HCT116 (cell line): ENCODE measurements around the gene NCAPG2. TPM values are rescaled to one million over a fixed set of nuclear protein-coding genes. Genes with fewer than 3 reads are reported as not detected.

Source experiments
- ATAC-seq: fragments of 200-7000 bp; cut with Tn5 transposase; 2 replicates; pipeline ENCODE4 v1.9.1; 2020; ENCODE audit warnings: mild to moderate bottlenecking, moderate library complexity
- BruUV-seq: library from RNA; stranded (reverse); fragments of 400-500 nt; replicated peaks from 2 replicates; lab custom pipeline; 2021; lab: Mats Ljungman, UMichigan
- CTCF ChIA-PET: fragments of 300-600 bp; sonication (Branson Sonifier 250); formaldehyde crosslinking; loops from one replicate; lab custom pipeline; 2021; ENCODE audit warnings: antibody characterized with exemption; lab: Charles Lee
- POLR2A ChIA-PET: fragments of 300-600, 350-600 bp; sonication (Branson Sonifier 250); formaldehyde crosslinking; loops from one replicate; lab custom pipeline; 2021; ENCODE audit warnings: antibody characterized with exemption; lab: Charles Lee
- RAD21 ChIA-PET, 2 experiments: fragments of 300-600 bp; sonication (Branson Sonifier 250); formaldehyde crosslinking; loops; one replicate each; lab custom pipeline; 2023; ENCODE audit warnings: low total read pairs in 2 of 2; ENCODE audit not compliant: uncharacterized antibody in 2 of 2, unreplicated experiment in 2 of 2, low non-redundant PET in 1 of 2; lab: Charles Lee
- DNase-seq: peaks from one replicate; pipeline ENCODE4 v3.0.0-alpha.2; 2010; ENCODE audit warnings: low read depth, low spot score
- H2AFZ ChIP-seq: fragments of 200-600 bp; shearing (Covaris generic), sonication (generic); 2 replicates; pipeline ENCODE4 v1.6.1; 2017; ENCODE audit warnings: low read depth, mixed run types, mixed read lengths, antibody characterized with exemption, low read length; ENCODE audit not compliant: poor library complexity, severe bottlenecking
- H3K27ac ChIP-seq: 2 replicates; pipeline ENCODE4 v1.5.1; 2012; ENCODE audit warnings: low read depth, low read length
- H3K27me3 ChIP-seq: fragments of 200-600 bp; sonication (generic); 2 replicates; pipeline ENCODE4 v1.6.1; 2016; ENCODE audit warnings: mixed run types, low read length, mixed read lengths; ENCODE audit not compliant: insufficient read depth
- H3K36me3 ChIP-seq, 2 experiments: fragments of 200-500 bp in 1 of 2; fragments of 200-600 bp in 1 of 2; sonication (Bioruptor generic) in 1 of 2; sonication (generic) in 1 of 2; 2 replicates each; pipeline versions ENCODE4 v1.5.1 to v1.6.1; 2014 to 2016; ENCODE audit warnings: low read length in 2 of 2, inconsistent platforms in 1 of 2, mixed read lengths in 1 of 2, mixed run types in 1 of 2; ENCODE audit not compliant: insufficient read depth in 2 of 2, control insufficient read depth in 1 of 2
- H3K4me1 ChIP-seq, 2 experiments: fragments of 200-600 bp in 1 of 2; sonication (generic) in 1 of 2; 2 replicates each; pipeline versions ENCODE4 v1.5.1 to v1.6.1; 2012 to 2017; ENCODE audit warnings: low read length in 2 of 2, inconsistent platforms in 1 of 2, mild to moderate bottlenecking in 1 of 2, mixed read lengths in 1 of 2, mixed run types in 1 of 2, moderate library complexity in 1 of 2; ENCODE audit not compliant: insufficient read depth in 2 of 2, control insufficient read depth in 1 of 2
- H3K4me2 ChIP-seq: fragments of 200-600 bp; sonication (generic); 2 replicates; pipeline ENCODE4 v1.6.1; 2017; ENCODE audit warnings: mixed run types, low read length, mixed read lengths
- H3K4me3 ChIP-seq, 2 experiments: fragments of 200-600 bp in 1 of 2; sonication (generic) in 1 of 2; replicated peaks in 1 of 2; 2 replicates each; pipeline ENCODE4 v1.5.1; 2011 to 2016; ENCODE audit warnings: low read length in 2 of 2, control low read depth in 1 of 2, low read depth in 1 of 2, mild to moderate bottlenecking in 1 of 2, mixed read lengths in 1 of 2, mixed run types in 1 of 2
- H3K79me2 ChIP-seq: fragments of 200-600 bp; sonication (generic); 2 replicates; pipeline ENCODE4 v1.6.1; 2017; ENCODE audit warnings: mild to moderate bottlenecking, mixed run types, low read length, moderate library complexity, mixed read lengths; ENCODE audit not compliant: insufficient read depth
- H3K9ac ChIP-seq: fragments of 200-600 bp; sonication (generic); 2 replicates; pipeline ENCODE4 v1.6.1; 2016; ENCODE audit warnings: low read length, mixed read lengths
- H3K9me2 ChIP-seq: fragments of 200-600 bp; sonication (generic), shearing (Covaris generic); 2 replicates; pipeline ENCODE4 v1.6.1; 2017; ENCODE audit warnings: mixed run types, mild to moderate bottlenecking, moderate library complexity; ENCODE audit not compliant: insufficient read depth
- H3K9me3 ChIP-seq, 2 experiments: fragments of 200-500 bp in 1 of 2; fragments of 200-600 bp in 1 of 2; sonication (Bioruptor generic) in 1 of 2; sonication (generic) in 1 of 2; 2 replicates each; pipeline ENCODE4 v1.6.1; 2014 to 2017; ENCODE audit warnings: low read length in 2 of 2, mixed read lengths in 2 of 2, inconsistent platforms in 1 of 2, low read depth in 1 of 2, mild to moderate bottlenecking in 1 of 2, mixed run types in 1 of 2, moderate library complexity in 1 of 2; ENCODE audit not compliant: control insufficient read depth in 1 of 2, insufficient read depth in 1 of 2
- H4K20me1 ChIP-seq: fragments of 200-600 bp; sonication (generic), shearing (Covaris generic); 2 replicates; pipeline ENCODE4 v1.6.1; 2017; ENCODE audit warnings: mixed run types, mild to moderate bottlenecking, moderate library complexity; ENCODE audit not compliant: insufficient read depth
- ATF3 ChIP-seq: IDR thresholded peaks from 2 replicates; pipeline ENCODE4 v1.6.1; 2012
- EZH2 ChIP-seq: fragments of 200-600 bp; sonication (generic); IDR thresholded peaks from 2 replicates; pipeline ENCODE4 v1.6.1; 2017; ENCODE audit warnings: antibody characterized with exemption, mixed run types
- JUND ChIP-seq: IDR thresholded peaks from 2 replicates; pipeline ENCODE4 v1.6.1; 2012
- MAX ChIP-seq: IDR thresholded peaks from 2 replicates; pipeline ENCODE4 v1.6.1; 2012
- POLR2A ChIP-seq: IDR thresholded peaks from 2 replicates; pipeline ENCODE4 v1.7.0; 2011; ENCODE audit warnings: borderline replicate concordance; ENCODE audit not compliant: insufficient read depth, insufficient read length; ENCODE audit errors: extremely low read depth
- RAD21 ChIP-seq: IDR thresholded peaks from 2 replicates; pipeline ENCODE4 v1.6.1; 2012; ENCODE audit warnings: low read depth, mild to moderate bottlenecking
- REST ChIP-seq: IDR thresholded peaks from 2 replicates; pipeline ENCODE4 v1.6.1; 2012; ENCODE audit warnings: low read depth
- SRF ChIP-seq: IDR thresholded peaks from 2 replicates; pipeline ENCODE4 v1.6.1; 2012; ENCODE audit warnings: low read depth
- TCF7L2 ChIP-seq: IDR thresholded peaks from 2 replicates; pipeline ENCODE4 v1.7.0; 2011; ENCODE audit warnings: borderline replicate concordance, inconsistent platforms; ENCODE audit not compliant: insufficient read depth, insufficient read length; ENCODE audit errors: extremely low read depth
- YY1 ChIP-seq: IDR thresholded peaks from 2 replicates; pipeline ENCODE4 v1.6.1; 2011; ENCODE audit warnings: low read length, low read depth, moderate library complexity, mild to moderate bottlenecking; ENCODE audit not compliant: insufficient replicate concordance; ENCODE audit errors: extremely low read depth
- ZBTB33 ChIP-seq: IDR thresholded peaks from 2 replicates; pipeline ENCODE4 v1.6.1; 2011; ENCODE audit warnings: mild to moderate bottlenecking, low read length, moderate library complexity; ENCODE audit not compliant: insufficient replicate concordance; ENCODE audit errors: extremely low read depth
- ZFX ChIP-seq: fragments of 450-650 bp; IDR thresholded peaks from 2 replicates; pipeline ENCODE4 v1.6.1; 2017
- ZNF274 ChIP-seq: fragments of 200-500 bp; sonication (Bioruptor generic); IDR thresholded peaks from 2 replicates; pipeline ENCODE4 v1.6.1; 2014; ENCODE audit warnings: mild to moderate bottlenecking, low read depth, low read length, inconsistent platforms
- intact Hi-C: fragments of 100-400 bp; cut with micrococcal nuclease; formaldehyde crosslinking; loops from 2 replicates; pipeline ENCODE4 v1.10.0; 2022
- total RNA-seq: library from RNA; stranded (reverse); gene quantifications from one replicate; pipeline ENCODE4 v1.2.1, GENCODE V29; 2021; ENCODE audit not compliant: unreplicated experiment

Gene NCAPG2
- total RNA-seq, 1 experiment from 2014 or later: 73.1 TPM

- peak; percentile 97 for TF ChIP-seq ZBTB33
- no peak for TF ChIP-seq YY1
- TF ChIP-seq ZFX: peak; percentile 64; the same call in 1 of the 2 replicates
- peak; percentile 24 for TF ChIP-seq POLR2A
- no peak for TF ChIP-seq JUND
- TF ChIP-seq SRF: no peak
- TF ChIP-seq MAX: peak; percentile 96
- TF ChIP-seq ZNF274: no peak
- TF ChIP-seq EZH2: no peak
These were observed at the start of gene NCAPG2 (continued) for GRCh38 chr7:158704524-158705233.

GRCh38 chr7:158753900-158754299 lies 49.3 kb upstream of the NCAPG2 start:
- TF ChIP-seq ATF3 (no peak), EZH2 (no peak), TCF7L2 (no peak), REST (no peak), SRF (no peak), RAD21 (no peak)
- no peak for ATAC-seq
- Histone ChIP-seq H3K9ac (no peak overlapping the region), H3K27me3 (no peaks in the 10 kb centered on the region), H3K9me2 (no peaks in the 10 kb centered on the region), H3K4me2 (no peak overlapping the region), H2AFZ (no peak overlapping the region), H3K4me1 (no peaks in the 10 kb centered on the region), H4K20me1 (no peaks in the 10 kb centered on the region), H3K9me3 (no peaks in the 10 kb centered on the region), H3K4me3 (no peak overlapping the region), H3K79me2 (no peaks in the 10 kb centered on the region), H3K36me3 (peaks cover 13 to 18% of the 10 kb centered on the region in 2 experiments; a peak in 3 of 4 replicates), H3K27ac (no peak overlapping the region)
- BruUV-seq: no TSS peak
- no peak for DNase-seq
- intact Hi-C loops: no loop called here
- RAD21 ChIA-PET: no interaction called here
- CTCF ChIA-PET: no interaction called here
- POLR2A ChIA-PET: no interaction called here
